ENCODE results near the gene TMPRSS13. TPM values are rescaled to one million over a fixed set of nuclear protein-coding genes. Genes with fewer than 3 reads are reported as not detected.
"Not testable (repeated sequence)": the region's sequence is repeated elsewhere in the genome, so short reads cannot be mapped to it uniquely, and the experiment has no call there.

The TMPRSS13 gene
- not detected in 2 replicates for total RNA-seq (2014; rRNA removed)
- not detected for polyA plus RNA-seq (2012)

- no peak for DNase-seq (ENCODE audit: low read depth)
These were observed at the start of gene TMPRSS13 for GRCh38 chr11:117929142-117929915. TMPRSS13 (minus strand) TSS chr11:117929402; CDS start chr11:117929307, 95 bp downstream.

DNA sequence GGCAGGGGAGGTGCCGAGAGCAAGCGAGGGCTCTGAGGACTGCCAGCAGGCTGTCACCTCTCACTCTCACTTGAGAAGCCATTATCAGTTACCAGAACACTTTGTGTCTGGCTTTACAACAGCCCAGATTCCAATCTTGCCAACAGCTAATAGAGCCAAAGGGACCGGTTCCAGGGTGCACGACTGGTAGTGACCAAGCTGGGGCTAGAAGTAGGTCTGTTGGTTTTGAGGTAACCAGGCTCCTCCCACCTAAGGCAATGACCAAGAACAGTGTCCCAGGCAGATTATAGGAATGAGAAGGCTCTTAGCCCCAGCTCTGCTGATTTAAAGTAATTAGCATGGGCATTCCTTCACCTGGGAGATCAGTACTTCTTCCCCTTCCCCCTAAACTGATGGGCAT, 49.8 kb upstream of the TMPRSS13 start:
- no peak for DNase-seq (ENCODE audit: low read depth)

- DNase-seq (ENCODE audit: low read depth) = not testable (repeated sequence)
These were observed 49.2 kb upstream of the TMPRSS13 start for GRCh38 chr11:117978291-117978910.

- DNase-seq (ENCODE audit: low read depth) = not testable (repeated sequence)
These were observed 48.5 kb upstream of the TMPRSS13 start for GRCh38 chr11:117977612-117978264.

DNA sequence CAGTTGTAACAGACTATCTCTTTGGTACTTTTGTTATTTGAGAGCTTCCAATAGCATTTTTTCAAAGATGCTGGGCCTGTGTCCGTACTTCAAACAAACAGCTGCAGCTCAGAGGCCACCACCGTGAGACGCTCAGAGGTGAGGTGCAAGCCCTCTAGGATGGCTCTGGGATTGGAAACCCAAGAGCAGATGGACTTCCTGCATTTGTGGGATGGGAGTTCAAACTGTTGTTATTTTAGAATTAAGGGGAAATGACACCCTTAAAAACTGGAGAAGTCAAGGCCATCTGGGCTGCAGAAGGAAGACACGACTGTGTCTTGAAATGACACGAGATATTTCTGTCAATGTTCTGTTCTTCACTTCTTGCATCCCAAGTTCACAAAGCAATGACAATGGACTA, 47.8 kb upstream of the TMPRSS13 start:
- DNase-seq (ENCODE audit: low read depth) = no peak

- no peak for DNase-seq (ENCODE audit: low read depth)
These were observed 47.2 kb upstream of the TMPRSS13 start for GRCh38 chr11:117976445-117976844.

- no peak for DNase-seq (ENCODE audit: low read depth)
These were observed 44.3 kb upstream of the TMPRSS13 start for GRCh38 chr11:117973503-117973860.

GRCh38 chr11:117972629-117973502, 43.7 kb upstream of the TMPRSS13 start:
- no peak for DNase-seq (ENCODE audit: low read depth)

- DNase-seq (ENCODE audit: low read depth) = no peak
These were observed 42.8 kb upstream of the TMPRSS13 start for GRCh38 chr11:117972044-117972443.

- DNase-seq (ENCODE audit: low read depth) = no peak
These were observed 41.3 kb upstream of the TMPRSS13 start for GRCh38 chr11:117970400-117971024.

- no peak for DNase-seq (ENCODE audit: low read depth)
These were observed 40.2 kb upstream of the TMPRSS13 start for GRCh38 chr11:117969160-117969991.

- DNase-seq (ENCODE audit: low read depth) = no peak
These were observed 37.7 kb upstream of the TMPRSS13 start for GRCh38 chr11:117966908-117967307.

DNA sequence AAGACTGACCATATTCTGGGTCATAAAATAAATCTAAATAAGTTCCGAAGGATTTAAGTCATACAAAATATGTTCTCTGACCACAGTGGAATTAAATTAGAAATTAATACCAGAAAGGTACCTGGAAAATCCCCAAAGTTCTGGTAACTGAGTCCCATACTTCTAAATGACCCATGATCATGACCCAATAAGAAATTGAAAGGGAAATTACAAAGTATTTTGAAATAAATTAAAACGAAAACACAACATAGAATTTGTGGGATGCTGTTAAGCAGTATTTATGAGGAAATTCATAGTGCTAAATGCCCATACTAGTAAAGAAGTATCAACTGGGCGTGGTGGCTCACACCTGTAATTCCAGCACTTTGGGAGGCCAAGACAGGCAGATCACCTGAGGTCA, 33.6 kb upstream of the TMPRSS13 start:
- no peak for DNase-seq (ENCODE audit: low read depth)

- no peak for DNase-seq (ENCODE audit: low read depth)
These were observed 32.7 kb upstream of the TMPRSS13 start for GRCh38 chr11:117961896-117962295.

DNA sequence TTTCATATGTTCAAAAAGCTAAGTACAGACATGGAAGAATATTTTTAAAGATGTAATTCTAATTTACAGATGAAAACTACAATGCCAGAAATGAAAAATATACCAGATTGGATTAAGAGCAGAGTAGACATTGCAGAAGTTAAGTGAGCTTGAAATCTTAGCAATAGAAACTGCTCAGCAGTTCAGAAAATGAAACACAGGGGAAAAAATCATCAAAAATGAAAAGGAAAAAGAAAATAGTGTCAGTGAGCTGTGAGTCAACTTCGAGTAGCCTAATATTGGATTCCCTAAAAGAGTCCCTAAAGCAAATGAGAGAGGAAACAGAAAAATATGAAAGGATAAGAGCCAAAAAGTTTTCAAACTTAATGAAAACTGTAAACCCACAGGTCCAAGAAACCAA, 31.2 kb upstream of the TMPRSS13 start:
- DNase-seq (ENCODE audit: low read depth) = no peak

DNA sequence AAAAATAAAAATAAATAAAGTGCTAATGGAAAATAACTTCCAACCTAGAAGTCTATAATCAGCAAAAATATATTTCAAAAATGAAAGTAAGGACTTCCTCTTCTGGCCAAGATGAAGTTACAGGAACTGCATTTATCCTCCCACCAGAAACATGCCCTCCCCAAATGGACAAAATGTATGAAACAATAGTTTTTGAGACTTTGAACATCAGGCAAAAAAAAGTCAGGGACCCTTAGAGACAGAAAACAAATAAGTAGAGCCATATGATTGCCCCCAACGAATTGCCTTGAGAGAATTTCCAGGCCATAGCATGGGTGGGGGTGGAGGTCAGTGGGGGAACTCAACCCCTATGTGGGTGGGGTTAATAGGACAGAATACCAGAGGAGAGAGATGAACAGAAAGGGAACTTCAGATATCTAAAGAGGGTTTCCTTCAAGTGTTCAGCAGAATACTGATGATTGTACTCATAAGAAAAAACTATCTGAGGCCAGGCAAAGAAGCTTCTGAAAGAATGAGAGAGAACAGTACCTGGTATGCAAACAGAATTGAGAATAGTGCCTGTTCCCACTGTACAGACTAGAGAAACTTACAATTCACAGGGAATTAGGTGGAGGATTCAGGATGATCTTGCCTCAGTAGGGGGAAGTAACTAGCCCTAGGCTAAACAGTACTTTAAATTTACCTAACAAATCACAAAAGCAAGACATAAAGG, 30.4 kb upstream of the TMPRSS13 start:
- no peak for DNase-seq (ENCODE audit: low read depth)

- DNase-seq (ENCODE audit: low read depth) = no peak
These were observed 29.7 kb upstream of the TMPRSS13 start for GRCh38 chr11:117958949-117959348.

DNA sequence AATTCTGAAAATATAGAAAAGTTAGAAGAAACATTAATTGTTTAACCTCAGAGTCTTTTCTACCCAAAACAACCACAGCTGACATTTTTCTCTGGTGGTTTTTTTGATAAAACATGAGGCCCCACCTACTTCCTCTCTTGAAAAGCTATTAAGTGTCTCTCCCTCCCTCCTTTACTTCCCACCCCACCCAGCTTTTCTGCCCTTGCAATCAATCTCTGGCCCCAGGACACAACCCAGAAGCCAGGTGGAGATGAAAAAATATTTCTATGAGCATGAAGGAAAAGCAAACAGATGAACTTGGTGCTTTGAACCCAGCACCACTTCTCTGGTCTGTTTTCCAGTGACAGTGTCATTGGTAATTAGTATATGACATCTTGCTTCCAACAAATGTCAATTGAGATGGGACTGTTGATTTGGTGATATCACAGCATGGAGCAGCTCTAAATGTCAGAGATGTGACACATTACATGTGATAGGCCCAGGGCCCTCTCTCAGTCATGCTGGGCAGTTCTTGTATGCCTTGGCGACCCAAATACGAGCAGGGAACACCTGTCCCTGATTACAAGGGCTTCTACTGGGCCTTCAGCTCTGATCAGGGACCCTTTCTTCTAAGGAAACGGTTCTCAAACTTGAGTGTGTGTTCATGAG, 23.9 kb upstream of the TMPRSS13 start:
- DNase-seq (ENCODE audit: low read depth) = no peak

Data from LHCN-M2 (cell line).